ENCODE results near the gene TMED10.

The TMED10 gene

GRCh38 chr14:75107186-75107585 is 69.2 kb downstream of the TMED10 start:
- no peaks in the 10 kb centered on the region for H3K4me1 ChIP-seq (ENCODE audit: control insufficient read depth, insufficient read depth, low read length)
- H3K9me3 ChIP-seq (ENCODE audit: control insufficient read depth, insufficient read depth, low read depth, low read length): no peaks in the 10 kb centered on the region
- H3K36me3 ChIP-seq (ENCODE audit: control insufficient read depth in 2 of 2, insufficient read depth in 1 of 2, low read length in 2 of 2): peaks cover 78 to 86% of the 10 kb centered on the region in 2 experiments
- ChIA-PET POLR2A (interaction anchor here (0.7 kb wide), 1 partner anchor 36 kb away, joined by 3 read pairs; no protein-coding TSS in a partner anchor), CTCF (no interaction called here)
- no peak overlapping the region for H3K4me3 ChIP-seq (ENCODE audit: low read depth, low read length)
- no peak overlapping the region for H3K27ac ChIP-seq (ENCODE audit: extremely low read depth, low read depth, low read length)
- no peak for TF ChIP-seq ZNF138 (tag by site-specific recombination; IDR thresholded peaks at IDR 0.05; ENCODE audit: borderline replicate concordance)
- no peak for TF ChIP-seq PATZ1 (tag by site-specific recombination; IDR thresholded peaks at IDR 0.05)
- TF ChIP-seq ZNF510 (tag by site-specific recombination; IDR thresholded peaks at IDR 0.05; ENCODE audit: insufficient replicate concordance): no peak
- TF ChIP-seq ZNF214 (tag by site-specific recombination; IDR thresholded peaks at IDR 0.05; ENCODE audit: borderline replicate concordance): no peak
- no peak for TF ChIP-seq ZNF2 (tag by site-specific recombination; IDR thresholded peaks at IDR 0.05)
- no peak for TF ChIP-seq ZNF473 (tag by site-specific recombination; IDR thresholded peaks at IDR 0.05)
- TF ChIP-seq ZBTB48 (tag by site-specific recombination; IDR thresholded peaks at IDR 0.05): no peak
- TF ChIP-seq OVOL3 (tag by site-specific recombination; IDR thresholded peaks at IDR 0.05): no peak
- TF ChIP-seq KLF10 (tag by site-specific recombination; IDR thresholded peaks at IDR 0.05): no peak
- no peak for TF ChIP-seq KLF1 (tag by site-specific recombination; IDR thresholded peaks at IDR 0.05)
- no peak for TF ChIP-seq ZNF621 (tag by site-specific recombination; IDR thresholded peaks at IDR 0.05)
- no peak for TF ChIP-seq TRIM28 (IDR thresholded peaks at IDR 0.05; ENCODE audit: borderline replicate concordance, low read length)
- TF ChIP-seq MEIS1 (CRISPR knock-in tag; IDR thresholded peaks at IDR 0.05; ENCODE audit: borderline replicate concordance): no peak
- no peak for TF ChIP-seq KLF16 (tag by site-specific recombination; IDR thresholded peaks at IDR 0.05)
- no peak for TF ChIP-seq TSHZ1 (tag by site-specific recombination; IDR thresholded peaks at IDR 0.05; ENCODE audit: borderline replicate concordance)
- no peak for TF ChIP-seq ZNF174 (tag by site-specific recombination; IDR thresholded peaks at IDR 0.05)
- TF ChIP-seq ZNF610 (tag by site-specific recombination; IDR thresholded peaks at IDR 0.05; ENCODE audit: borderline replicate concordance): no peak
- no peak for TF ChIP-seq AEBP2 (tag by site-specific recombination; IDR thresholded peaks at IDR 0.05; ENCODE audit: borderline replicate concordance)
- no peak for TF ChIP-seq OSR2 (tag by site-specific recombination; IDR thresholded peaks at IDR 0.05)
- no peak for TF ChIP-seq ZFP41 (tag by site-specific recombination; IDR thresholded peaks at IDR 0.05; ENCODE audit: borderline replicate concordance)

GRCh38 chr14:75101491-75101890 is 74.9 kb downstream of the TMED10 start:
- POLR2A ChIA-PET: interaction anchor here (0.6 kb wide), 1 partner anchor 795 kb away, joined by 8 read pairs; no protein-coding TSS in a partner anchor
- H3K27ac ChIP-seq (ENCODE audit: extremely low read depth, low read depth, low read length): no peak overlapping the region
- TF ChIP-seq ZNF645 (tag by site-specific recombination; IDR thresholded peaks at IDR 0.05) (no peak), ZNF639 (tag by site-specific recombination; IDR thresholded peaks at IDR 0.05) (no peak), ZNF624 (tag by site-specific recombination; IDR thresholded peaks at IDR 0.05) (no peak), ZBTB1 (tag by site-specific recombination; IDR thresholded peaks at IDR 0.05) (no peak), ZBTB49 (tag by site-specific recombination; IDR thresholded peaks at IDR 0.05; ENCODE audit: low read depth) (no peak)

More at GRCh38 chr14:75101491-75101890, 74.9 kb downstream of the TMED10 start:
- H3K4me1 ChIP-seq (ENCODE audit: control insufficient read depth, insufficient read depth, low read length): no peaks in the 10 kb centered on the region
- H3K9me3 ChIP-seq (ENCODE audit: control insufficient read depth, insufficient read depth, low read depth, low read length): no peaks in the 10 kb centered on the region
- CTCF ChIA-PET: no interaction called here
- no peak overlapping the region for H3K4me3 ChIP-seq (ENCODE audit: low read depth, low read length)
- H3K36me3 ChIP-seq (ENCODE audit: control insufficient read depth in 2 of 2, insufficient read depth in 1 of 2, low read length in 2 of 2): peaks cover 78 to 85% of the 10 kb centered on the region in 2 experiments
